HG03565 (cell line): ENCODE data around the gene RIPOR2.
"Not testable (repeated sequence)": the region's sequence is repeated elsewhere in the genome, so short reads cannot be mapped to it uniquely, and the experiment has no call there.

Source experiments
- ATAC-seq: cut with Tn5 transposase; IDR thresholded peaks from one replicate; pipeline ENCODE4 v1.9.1; 2021; ENCODE audit warnings: mild to moderate bottlenecking, moderate library complexity; ENCODE audit not compliant: unreplicated experiment

RIPOR2 gene

GRCh38 chr6:24766680-24767462 is 168.9 kb downstream of the RIPOR2 start:
- ATAC-seq = no peak

- not testable (repeated sequence) for ATAC-seq
Observed at GRCh38 chr6:24765968-24766367, 169.8 kb downstream of the RIPOR2 start.

- not testable (repeated sequence) for ATAC-seq
Observed at GRCh38 chr6:24764833-24765828, 170.6 kb downstream of the RIPOR2 start.

GRCh38 chr6:24763578-24763977 is 172.2 kb downstream of the RIPOR2 start:
- no peak for ATAC-seq

- ATAC-seq = no peak
Observed at GRCh38 chr6:24761851-24762250, 173.9 kb downstream of the RIPOR2 start.

- no peak for ATAC-seq
Observed at GRCh38 chr6:24761193-24761835, 174.4 kb downstream of the RIPOR2 start.

GRCh38 chr6:24760210-24760609 is 175.6 kb downstream of the RIPOR2 start:
- no peak for ATAC-seq

GRCh38 chr6:24759718-24760117 is 176.0 kb downstream of the RIPOR2 start:
- no peak for ATAC-seq

GRCh38 chr6:24757611-24758010 is 178.1 kb downstream of the RIPOR2 start:
- ATAC-seq = no peak

- no peak for ATAC-seq
Observed at GRCh38 chr6:24755279-24755678, 180.5 kb downstream of the RIPOR2 start.

GRCh38 chr6:24754378-24754777 is 181.4 kb downstream of the RIPOR2 start:
- ATAC-seq = not testable (repeated sequence)
